Body of pancreas (tissue), 4 donors: ENCODE results near the gene ASTN2. TPM values are rescaled to one million over a fixed set of nuclear protein-coding genes. Genes with fewer than 3 reads are reported as not detected.

Experiments
- ATAC-seq: fragments of 150-250 bp; one replicate; pipeline ENCODE4 v1.9.1; 2016
- DNase-seq, 4 donors: peaks; one replicate each; pipeline ENCODE4 v3.0.0-alpha.2; 2019
- H3K27ac ChIP-seq, 4 donors: fragments of 200-600 bp; sonication (generic); 1 replicate in 3 of 4; 2 replicates in 1 of 4; pipeline versions ENCODE4 v1.5.1 to v1.6.1; 2016 to 2019; ENCODE audit warnings: mild to moderate bottlenecking in 1 of 4, mixed read lengths in 1 of 4, moderate library complexity in 1 of 4
- H3K27me3 ChIP-seq, 2 donors: fragments of 200-600 bp; sonication (generic); one replicate each; pipeline ENCODE4 v1.6.0; 2016; ENCODE audit warnings: mild to moderate bottlenecking in 1 of 2
- H3K36me3 ChIP-seq, 2 donors: fragments of 200-600 bp; sonication (generic); replicated peaks in 1 of 2; 2 replicates each; pipeline ENCODE4 v1.5.1; 2016; ENCODE audit warnings: low read depth in 2 of 2; ENCODE audit not compliant: insufficient read depth in 1 of 2
- H3K4me1 ChIP-seq: fragments of 200-600 bp; sonication (generic); one replicate; pipeline ENCODE4 v1.6.0; 2016
- H3K4me3 ChIP-seq, 2 donors: fragments of 200-600 bp; sonication (generic); 1 replicate in 1 of 2; 2 replicates in 1 of 2; pipeline ENCODE4 v1.5.1; 2016 to 2019
- H3K9me3 ChIP-seq, 3 donors: fragments of 200-600 bp; sonication (generic); 1 replicate in 2 of 3; 2 replicates in 1 of 3; pipeline ENCODE4 v1.5.1; 2016
- CTCF ChIP-seq, 7 experiments: fragments of 450-650 bp in 4 of 7; fragments of 200-600 bp in 3 of 7; sonication (generic) in 3 of 7; IDR thresholded peaks; one replicate each; pipeline ENCODE4 v1.5.1; 2016 to 2019; ENCODE audit warnings: antibody characterized with exemption in 7 of 7
- POLR2A ChIP-seq, 3 donors: fragments of 450-650 bp; IDR thresholded peaks; one replicate each; pipeline ENCODE4 v1.6.1; 2016; ENCODE audit warnings: antibody characterized with exemption in 3 of 3, mild to moderate bottlenecking in 2 of 3
- WGBS, 2 donors: methylation state at CpG; one replicate each; pipeline ENCODE4 v1.1.5; 2017; 5-methylcytosine and 5-hydroxymethylcytosine counted together
- intact Hi-C: fragments of 100-400 bp; cut with DNase I; formaldehyde crosslinking; loops from one replicate; pipeline ENCODE4 v1.15.1; 2023
- total RNA-seq, 2 donors: library from RNA; depleted of rRNA; stranded (reverse); fragments of >200 nt; gene quantifications; one replicate each; pipeline ENCODE4 v1.1.0, GENCODE V29; 2016

The ASTN2 gene
- total RNA-seq, 2 donors from 2014 or later, result 8.2 to 9.6 TPM

- WGBS, 2 donors, result 89 to 96% methylated on average over 1 of the region's 1 CpG
- Histone ChIP-seq H3K4me1 (no peaks in the 10 kb centered on the region), H3K9me3 (no peaks in the 10 kb centered on the region), H3K27ac (no peak overlapping the region), H3K36me3 (no peaks in the 10 kb centered on the region), H3K4me3 (no peak overlapping the region), H3K27me3 (no peaks in the 10 kb centered on the region)
- intact Hi-C loops, result no loop called here
- TF ChIP-seq POLR2A (IDR thresholded peaks at IDR 0.05), result no peak
- DNase-seq (no peak), ATAC-seq (no peak)
These were observed 982.8 kb downstream of the ASTN2 start for GRCh38 chr9:116432051-116432450.

- TF ChIP-seq POLR2A (IDR thresholded peaks at IDR 0.05), result no peak
- TF ChIP-seq CTCF (IDR thresholded peaks at IDR 0.05), result no peak
- Histone ChIP-seq H3K9me3 (no peaks in the 10 kb centered on the region), H3K4me1 (no peaks in the 10 kb centered on the region), H3K4me3 (no peak overlapping the region), H3K27me3 (no peaks in the 10 kb centered on the region), H3K27ac (no peak overlapping the region), H3K36me3 (no peaks in the 10 kb centered on the region)
- no peak for DNase-seq
- 83 to 97% methylated on average over 3 of the region's 3 CpGs for WGBS, 2 donors
- no peak for ATAC-seq
- intact Hi-C loops, result no loop called here
These were observed 984.0 kb downstream of the ASTN2 start for GRCh38 chr9:116430849-116431248.

- intact Hi-C loops, result no loop called here
- no peak for ATAC-seq
- no peak for TF ChIP-seq POLR2A (IDR thresholded peaks at IDR 0.05)
- TF ChIP-seq CTCF (IDR thresholded peaks at IDR 0.05), result no peak
- Histone ChIP-seq H3K4me3 (no peak overlapping the region), H3K9me3 (no peaks in the 10 kb centered on the region), H3K4me1 (no peaks in the 10 kb centered on the region), H3K27me3 (no peaks in the 10 kb centered on the region), H3K27ac (no peak overlapping the region), H3K36me3 (no peaks in the 10 kb centered on the region)
- no peak for DNase-seq
- 58 to 92% methylated on average over 2 of the region's 2 CpGs for whole genome bisulfite sequencing, 2 donors
These were observed 989.6 kb downstream of the ASTN2 start for GRCh38 chr9:116425244-116425643.

- Histone ChIP-seq H3K4me3 (no peak overlapping the region), H3K27me3 (no peaks in the 10 kb centered on the region), H3K4me1 (no peaks in the 10 kb centered on the region), H3K36me3 (no peaks in the 10 kb centered on the region), H3K27ac (no peak overlapping the region), H3K9me3 (no peaks in the 10 kb centered on the region)
- intact Hi-C loops, result no loop called here
- ATAC-seq, result no peak
- WGBS, 2 donors, result 62 to 67% methylated on average over 1 of the region's 1 CpG
- no peak for DNase-seq
- TF ChIP-seq POLR2A (IDR thresholded peaks at IDR 0.05), result no peak
- no peak for TF ChIP-seq CTCF (IDR thresholded peaks at IDR 0.05)
These were observed 991.7 kb downstream of the ASTN2 start for GRCh38 chr9:116423149-116423548.

- H3K4me1 ChIP-seq, result no peaks in the 10 kb centered on the region
- 89 to 96% methylated on average over 5 of the region's 5 CpGs for WGBS, 2 donors
- no peak overlapping the region for H3K4me3 ChIP-seq
- H3K9me3 ChIP-seq, result no peaks in the 10 kb centered on the region
- H3K27ac ChIP-seq, result no peak overlapping the region
- ATAC-seq (no peak), DNase-seq (no peak)
- H3K27me3 ChIP-seq, result no peaks in the 10 kb centered on the region
- intact Hi-C loops, result no loop called here
- TF ChIP-seq POLR2A (IDR thresholded peaks at IDR 0.05) (no peak), CTCF (IDR thresholded peaks at IDR 0.05) (no peak)
- no peaks in the 10 kb centered on the region for H3K36me3 ChIP-seq
These were observed 992.5 kb downstream of the ASTN2 start for GRCh38 chr9:116422119-116422979.
